GM23338 (cell line): ENCODE results near the gene CACNB1.

Experiments
- REST ChIP-seq: IDR thresholded peaks from one replicate; pipeline ENCODE4 v1.6.1; 2018; ENCODE audit warnings: antibody characterized with exemption; ENCODE audit not compliant: unreplicated experiment
- TF ChIP-seq, protein P1 (sequence below), 2 experiments: fragments of 200-600 bp in 1 of 2; sonication (generic) in 1 of 2; conservative IDR thresholded peaks; 2 replicates each; pipeline versions ENCODE4 v1.5.1 to v1.6.1; 2016 to 2017; ENCODE audit warnings: antibody characterized with exemption in 2 of 2, low read depth in 2 of 2, mild to moderate bottlenecking in 2 of 2, moderate library complexity in 1 of 2

DNA sequence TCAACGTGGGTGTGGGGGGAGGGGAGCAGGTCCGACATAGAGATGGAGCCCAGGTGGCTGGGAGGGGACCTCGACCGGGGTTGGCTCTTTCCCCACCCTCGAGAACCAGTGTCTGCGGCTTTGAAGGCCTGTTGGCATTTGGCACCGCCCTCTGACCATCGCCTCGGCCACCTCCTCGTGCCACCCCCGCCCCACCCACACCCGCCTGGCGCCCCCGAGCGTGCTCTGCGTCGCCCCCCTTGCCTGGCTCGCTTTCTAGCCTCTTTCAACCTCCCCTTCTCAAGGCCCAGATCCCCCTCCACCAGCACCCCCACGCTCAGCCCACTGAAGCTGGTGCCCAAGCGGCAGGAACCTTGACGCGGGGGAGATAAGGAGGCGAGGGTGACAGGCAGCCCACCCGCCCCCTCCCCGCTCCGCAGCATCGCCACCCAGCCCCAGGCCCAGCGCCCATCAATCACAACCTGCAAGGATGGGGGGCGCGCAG lies 619 bp downstream of the CACNB1 start:
- TF ChIP-seq, protein P1, sequence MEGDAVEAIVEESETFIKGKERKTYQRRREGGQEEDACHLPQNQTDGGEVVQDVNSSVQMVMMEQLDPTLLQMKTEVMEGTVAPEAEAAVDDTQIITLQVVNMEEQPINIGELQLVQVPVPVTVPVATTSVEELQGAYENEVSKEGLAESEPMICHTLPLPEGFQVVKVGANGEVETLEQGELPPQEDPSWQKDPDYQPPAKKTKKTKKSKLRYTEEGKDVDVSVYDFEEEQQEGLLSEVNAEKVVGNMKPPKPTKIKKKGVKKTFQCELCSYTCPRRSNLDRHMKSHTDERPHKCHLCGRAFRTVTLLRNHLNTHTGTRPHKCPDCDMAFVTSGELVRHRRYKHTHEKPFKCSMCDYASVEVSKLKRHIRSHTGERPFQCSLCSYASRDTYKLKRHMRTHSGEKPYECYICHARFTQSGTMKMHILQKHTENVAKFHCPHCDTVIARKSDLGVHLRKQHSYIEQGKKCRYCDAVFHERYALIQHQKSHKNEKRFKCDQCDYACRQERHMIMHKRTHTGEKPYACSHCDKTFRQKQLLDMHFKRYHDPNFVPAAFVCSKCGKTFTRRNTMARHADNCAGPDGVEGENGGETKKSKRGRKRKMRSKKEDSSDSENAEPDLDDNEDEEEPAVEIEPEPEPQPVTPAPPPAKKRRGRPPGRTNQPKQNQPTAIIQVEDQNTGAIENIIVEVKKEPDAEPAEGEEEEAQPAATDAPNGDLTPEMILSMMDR (conservative IDR thresholded peaks at IDR 0.05; ENCODE audit: low read depth in 2 of 2), result no peak
- no peak for TF ChIP-seq REST
